ENCODE results near the gene SCN5A. TPM values are rescaled to one million over a fixed set of nuclear protein-coding genes. Genes with fewer than 3 reads are reported as not detected.

SCN5A gene
- polyA plus RNA-seq, 1 experiment = 0.74 TPM

DNA sequence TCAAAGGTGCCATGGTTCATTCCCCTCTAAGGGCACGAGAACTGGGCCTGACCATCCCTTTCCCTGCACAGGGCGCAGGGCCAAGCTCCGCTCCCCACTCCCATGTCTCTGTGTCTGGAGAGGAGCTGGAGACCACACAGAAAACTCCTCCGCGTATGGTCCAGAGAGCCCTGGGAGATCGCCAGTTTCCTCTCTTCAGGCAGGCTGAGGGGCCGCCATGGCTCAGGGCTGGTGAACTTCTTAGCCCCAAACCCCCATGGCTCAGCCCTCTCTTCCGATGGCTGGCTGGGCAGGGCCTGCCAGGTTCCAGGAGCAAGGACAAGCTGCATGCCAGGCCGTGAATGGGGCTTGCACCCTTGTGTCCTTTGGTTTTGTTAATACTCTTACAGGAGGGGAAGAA lies 100.4 kb downstream of the SCN5A start:
- DNase-seq (ENCODE audit: low read depth) = no peak
- Histone ChIP-seq H3K36me3 (ENCODE audit: control insufficient read depth, insufficient read depth, low read length) (no peaks in the 10 kb centered on the region), H3K27me3 (ENCODE audit: control insufficient read depth, insufficient read depth, low read length) (peaks cover 3% of the 10 kb centered on the region; the same call in 1 of the 2 replicates), H3K4me3 (ENCODE audit: low read depth, low read length) (no peak overlapping the region)
- ChIA-PET POLR2A (no interaction called here), CTCF (no interaction called here)
- TF ChIP-seq, protein P1, sequence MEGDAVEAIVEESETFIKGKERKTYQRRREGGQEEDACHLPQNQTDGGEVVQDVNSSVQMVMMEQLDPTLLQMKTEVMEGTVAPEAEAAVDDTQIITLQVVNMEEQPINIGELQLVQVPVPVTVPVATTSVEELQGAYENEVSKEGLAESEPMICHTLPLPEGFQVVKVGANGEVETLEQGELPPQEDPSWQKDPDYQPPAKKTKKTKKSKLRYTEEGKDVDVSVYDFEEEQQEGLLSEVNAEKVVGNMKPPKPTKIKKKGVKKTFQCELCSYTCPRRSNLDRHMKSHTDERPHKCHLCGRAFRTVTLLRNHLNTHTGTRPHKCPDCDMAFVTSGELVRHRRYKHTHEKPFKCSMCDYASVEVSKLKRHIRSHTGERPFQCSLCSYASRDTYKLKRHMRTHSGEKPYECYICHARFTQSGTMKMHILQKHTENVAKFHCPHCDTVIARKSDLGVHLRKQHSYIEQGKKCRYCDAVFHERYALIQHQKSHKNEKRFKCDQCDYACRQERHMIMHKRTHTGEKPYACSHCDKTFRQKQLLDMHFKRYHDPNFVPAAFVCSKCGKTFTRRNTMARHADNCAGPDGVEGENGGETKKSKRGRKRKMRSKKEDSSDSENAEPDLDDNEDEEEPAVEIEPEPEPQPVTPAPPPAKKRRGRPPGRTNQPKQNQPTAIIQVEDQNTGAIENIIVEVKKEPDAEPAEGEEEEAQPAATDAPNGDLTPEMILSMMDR (IDR thresholded peaks at IDR 0.05; ENCODE audit: insufficient read depth, low read depth, low read length) = no peak

DNA sequence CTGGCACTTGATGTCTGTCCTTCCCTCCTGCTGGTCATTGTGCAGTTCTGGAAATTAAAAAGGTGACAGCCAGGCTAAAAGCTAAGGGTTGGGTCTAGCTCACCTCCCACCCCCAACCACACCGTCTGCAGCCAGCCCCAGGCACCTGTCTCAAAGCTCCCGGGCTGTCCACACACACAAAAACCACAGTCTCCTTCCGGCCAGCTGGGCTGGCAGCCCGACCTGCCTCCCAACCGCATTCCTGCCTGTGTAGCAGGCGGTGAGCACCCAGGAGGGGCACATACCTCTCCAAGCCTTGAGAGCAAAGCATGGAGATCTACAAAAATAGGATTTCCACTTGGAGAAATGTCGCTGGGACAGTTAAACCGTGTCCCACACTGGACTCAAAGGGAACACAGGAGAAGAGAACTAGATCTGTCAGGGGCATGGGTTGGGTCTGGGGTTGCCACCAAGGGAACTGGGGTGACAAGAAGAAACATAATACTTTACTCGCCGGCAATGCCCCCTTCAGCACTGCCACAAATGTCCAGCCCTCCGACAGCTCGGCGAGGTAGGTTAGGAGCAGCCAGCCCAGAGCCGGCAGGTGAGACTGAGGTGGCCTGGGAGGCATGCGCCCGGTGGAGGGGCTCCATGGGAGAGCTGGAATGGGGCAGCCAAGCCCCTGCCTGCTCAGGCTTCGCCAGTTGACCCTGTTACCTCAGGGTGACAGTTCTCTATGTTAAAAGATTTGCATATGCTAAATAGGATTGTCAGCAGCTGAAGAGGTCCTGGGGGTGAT lies 101.1 kb downstream of the SCN5A start:
- no peak for DNase-seq (ENCODE audit: low read depth)
- CTCF ChIA-PET = interaction anchor here (0.8 kb wide), 1 partner anchor 295 kb away, joined by 3 read pairs; no protein-coding TSS in a partner anchor

DNA sequence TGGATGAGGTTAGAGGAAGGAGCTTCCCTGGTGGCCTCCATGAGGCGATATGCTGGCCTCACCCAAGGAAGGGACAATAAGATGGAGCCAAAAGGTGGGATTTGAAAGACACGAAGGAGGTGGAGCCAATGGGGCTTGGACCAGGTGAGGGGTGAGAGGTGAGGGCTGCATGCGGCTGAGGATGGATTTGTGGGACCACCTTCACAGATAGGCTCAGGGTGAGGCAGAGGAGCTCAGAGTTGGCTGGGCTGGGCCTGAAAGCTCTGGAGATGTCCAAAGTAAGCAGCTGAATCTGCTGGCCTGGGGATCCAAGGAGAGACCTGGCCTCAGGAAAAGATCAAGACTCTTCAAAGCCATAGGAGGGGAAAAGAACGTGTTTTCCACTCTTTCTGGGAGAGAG lies 103.5 kb downstream of the SCN5A start:
- peaks cover 3% of the 10 kb centered on the region; the same call in 1 of the 2 replicates for H3K27me3 ChIP-seq (ENCODE audit: control insufficient read depth, insufficient read depth, low read length)
- no peak for DNase-seq (ENCODE audit: low read depth)
- CTCF ChIA-PET = no interaction called here
- TF ChIP-seq, protein P1 (IDR thresholded peaks at IDR 0.05; ENCODE audit: insufficient read depth, low read depth, low read length) = no peak
- no peak overlapping the region for H3K4me3 ChIP-seq (ENCODE audit: low read depth, low read length)
- H3K36me3 ChIP-seq (ENCODE audit: control insufficient read depth, insufficient read depth, low read length) = no peaks in the 10 kb centered on the region
- POLR2A ChIA-PET = no interaction called here

More for the DNA sequence above, 101.1 kb downstream of the SCN5A start:
- Histone ChIP-seq H3K36me3 (ENCODE audit: control insufficient read depth, insufficient read depth, low read length) (no peaks in the 10 kb centered on the region), H3K4me3 (ENCODE audit: low read depth, low read length) (no peak overlapping the region), H3K27me3 (ENCODE audit: control insufficient read depth, insufficient read depth, low read length) (peaks cover 3% of the 10 kb centered on the region; the same call in 1 of the 2 replicates)
- TF ChIP-seq, protein P1 (IDR thresholded peaks at IDR 0.05; ENCODE audit: insufficient read depth, low read depth, low read length) = no peak
- POLR2A ChIA-PET = no interaction called here

DNA sequence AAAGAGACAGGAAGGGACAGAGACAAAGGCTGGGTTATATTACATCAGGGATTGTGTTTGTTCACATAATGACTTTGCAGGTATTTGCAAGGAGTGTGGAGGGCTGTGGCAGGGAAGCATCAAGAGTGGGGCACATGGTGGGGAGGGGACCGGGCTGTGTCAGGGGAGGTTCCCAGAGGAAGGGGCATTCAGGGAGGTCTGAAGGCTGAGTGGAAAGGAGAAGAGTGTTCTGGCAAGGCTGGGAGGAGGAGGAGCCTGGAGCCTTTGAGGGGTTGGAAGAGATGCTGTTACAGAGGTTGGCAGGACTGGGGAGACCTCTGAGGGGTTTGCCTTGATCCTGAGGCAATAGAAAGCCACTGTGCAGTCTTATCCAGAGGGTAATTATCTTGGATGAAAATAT lies 103.9 kb downstream of the SCN5A start:
- H3K4me3 ChIP-seq (ENCODE audit: low read depth, low read length) = no peak overlapping the region
- ChIA-PET POLR2A (no interaction called here), CTCF (no interaction called here)
- no peak for DNase-seq (ENCODE audit: low read depth)
- no peaks in the 10 kb centered on the region for H3K36me3 ChIP-seq (ENCODE audit: control insufficient read depth, insufficient read depth, low read length)
- H3K27me3 ChIP-seq (ENCODE audit: control insufficient read depth, insufficient read depth, low read length) = peaks cover 3% of the 10 kb centered on the region; the same call in 1 of the 2 replicates
- TF ChIP-seq, protein P1 (IDR thresholded peaks at IDR 0.05; ENCODE audit: insufficient read depth, low read depth, low read length) = no peak

DNA sequence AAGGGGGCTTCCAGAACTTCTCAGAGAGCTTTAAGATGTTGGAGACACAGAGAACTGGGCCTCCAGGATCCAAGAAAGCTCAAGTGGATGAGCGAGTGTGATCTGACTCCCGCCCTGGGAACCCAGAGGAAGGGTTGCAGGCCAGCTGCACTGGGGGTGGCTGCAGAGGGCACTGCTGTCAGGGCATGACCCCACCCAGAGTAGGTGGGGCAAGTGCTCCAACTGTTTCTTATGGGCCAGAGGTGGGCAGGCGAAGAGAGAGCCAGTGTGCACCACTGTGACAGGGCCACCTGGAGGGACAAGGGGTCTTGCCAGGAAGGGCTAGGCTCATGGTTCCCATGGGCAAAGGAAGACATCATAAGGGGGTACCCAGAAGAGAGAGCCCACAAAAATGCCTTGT lies 104.6 kb downstream of the SCN5A start:
- CTCF ChIA-PET = no interaction called here
- peaks cover 3% of the 10 kb centered on the region; the same call in 1 of the 2 replicates for H3K27me3 ChIP-seq (ENCODE audit: control insufficient read depth, insufficient read depth, low read length)
- no peak for DNase-seq (ENCODE audit: low read depth)
- no peaks in the 10 kb centered on the region for H3K36me3 ChIP-seq (ENCODE audit: control insufficient read depth, insufficient read depth, low read length)
- TF ChIP-seq, protein P1 (IDR thresholded peaks at IDR 0.05; ENCODE audit: insufficient read depth, low read depth, low read length) = no peak
- POLR2A ChIA-PET = no interaction called here
- no peak overlapping the region for H3K4me3 ChIP-seq (ENCODE audit: low read depth, low read length)
